K562 (cell line): ENCODE measurements around the gene CRTAP. TPM values are rescaled to one million over a fixed set of nuclear protein-coding genes. Genes with fewer than 3 reads are reported as not detected.

Experiments
- ATF2 ChIP-seq: sonication (generic); formaldehyde crosslinking; IDR thresholded peaks from 2 replicates; pipeline ENCODE4 v1.8.1; 2022; ENCODE audit warnings: missing genetic modification reagents
- CCNT2 ChIP-seq: IDR thresholded peaks from 2 replicates; pipeline ENCODE4 v1.6.1; 2011; ENCODE audit warnings: borderline replicate concordance, low read depth, mild to moderate bottlenecking, moderate library complexity, mixed read lengths, low read length; ENCODE audit not compliant: insufficient read length; ENCODE audit errors: extremely low read depth
- CEBPB ChIP-seq: fragments of 450-650 bp; IDR thresholded peaks from 2 replicates; pipeline ENCODE4 v1.6.1; 2016; ENCODE audit warnings: missing genetic modification characterization, missing compliant biosample characterization
- ELF4 ChIP-seq: fragments of 450-650 bp; formaldehyde crosslinking; IDR thresholded peaks from 2 replicates; pipeline ENCODE4 v1.4.0; 2022; ENCODE audit warnings: missing genetic modification characterization
- PRDM10 ChIP-seq: fragments of 450-650 bp; IDR thresholded peaks from 2 replicates; pipeline ENCODE4 v1.6.1; 2018; ENCODE audit not compliant: partially characterized antibody
- SMARCA4 ChIP-seq: fragments of 450-650 bp; IDR thresholded peaks from 2 replicates; pipeline ENCODE4 v1.6.1; 2016
- ZC3H8 ChIP-seq: fragments of 450-650 bp; IDR thresholded peaks from 2 replicates; pipeline ENCODE4 v1.6.1; 2017
- ZNF740 ChIP-seq, 3 experiments: fragments of 200-800 bp in 1 of 3; sonication (Bioruptor generic) in 1 of 3; sonication (generic) in 1 of 3; formaldehyde crosslinking in 1 of 3; IDR thresholded peaks; 2 replicates each; pipeline versions ENCODE4 v1.6.1 to v1.8.0; 2016 to 2022; ENCODE audit warnings: mild to moderate bottlenecking in 2 of 3, missing compliant biosample characterization in 2 of 3, missing genetic modification characterization in 2 of 3, missing genetic modification reagents in 1 of 3
- ZNF79 ChIP-seq: fragments of 250-450 bp; sonication (Bioruptor Pico); IDR thresholded peaks from 2 replicates; pipeline ENCODE4 v1.4.0; 2020; ENCODE audit warnings: low read depth, mild to moderate bottlenecking, moderate library complexity
- polyA plus RNA-seq, 8 experiments: library from polyadenylated mRNA; depleted of rRNA in 4 of 8; stranded (reverse) in 5 of 8; unstranded in 3 of 8; fragments of >200 nt; fragmentation: Nextera tagmentation in 2 of 8; fragmentation: Illumina TruSeq in 1 of 8; extraction: Ambion mirVana in 2 of 8; extraction: Trizol in 1 of 8; gene quantifications; 2 replicates each; pipeline versions ENCODE4 v1.2.1 to v1.2.3, GENCODE V29; 2011 to 2014; ENCODE audit warnings: inconsistent platforms in 1 of 8, missing spikeins in 1 of 8
- total RNA-seq, 7 experiments: library from RNA; depleted of rRNA in 6 of 7; stranded (reverse); fragments of >200 nt in 6 of 7; fragmentation: Illumina TruSeq in 2 of 7; extraction: Trizol in 2 of 7; gene quantifications; 2 replicates each; pipeline versions ENCODE4 v1.2.1 to v1.2.3, GENCODE V29; 2011 to 2021; ENCODE audit warnings: low replicate concordance in 1 of 7
- TF ChIP-seq, protein P1 (sequence below), 2 experiments: fragments of 450-650 bp in 1 of 2; sonication (generic) in 1 of 2; formaldehyde crosslinking in 1 of 2; IDR thresholded peaks; 2 replicates each; pipeline versions ENCODE4 v1.7.1 to v1.9.0; 2016 to 2022; ENCODE audit warnings: inconsistent platforms in 1 of 2, mild to moderate bottlenecking in 1 of 2, missing genetic modification reagents in 1 of 2

CRTAP gene
- total and polyA plus RNA-seq, 9 of the 15 experiments (the other 6 are each of a cell fraction or from before 2014, with no cell fraction given), result 10.0 to 121 (median 53.0) TPM

- TF ChIP-seq, protein P1, sequence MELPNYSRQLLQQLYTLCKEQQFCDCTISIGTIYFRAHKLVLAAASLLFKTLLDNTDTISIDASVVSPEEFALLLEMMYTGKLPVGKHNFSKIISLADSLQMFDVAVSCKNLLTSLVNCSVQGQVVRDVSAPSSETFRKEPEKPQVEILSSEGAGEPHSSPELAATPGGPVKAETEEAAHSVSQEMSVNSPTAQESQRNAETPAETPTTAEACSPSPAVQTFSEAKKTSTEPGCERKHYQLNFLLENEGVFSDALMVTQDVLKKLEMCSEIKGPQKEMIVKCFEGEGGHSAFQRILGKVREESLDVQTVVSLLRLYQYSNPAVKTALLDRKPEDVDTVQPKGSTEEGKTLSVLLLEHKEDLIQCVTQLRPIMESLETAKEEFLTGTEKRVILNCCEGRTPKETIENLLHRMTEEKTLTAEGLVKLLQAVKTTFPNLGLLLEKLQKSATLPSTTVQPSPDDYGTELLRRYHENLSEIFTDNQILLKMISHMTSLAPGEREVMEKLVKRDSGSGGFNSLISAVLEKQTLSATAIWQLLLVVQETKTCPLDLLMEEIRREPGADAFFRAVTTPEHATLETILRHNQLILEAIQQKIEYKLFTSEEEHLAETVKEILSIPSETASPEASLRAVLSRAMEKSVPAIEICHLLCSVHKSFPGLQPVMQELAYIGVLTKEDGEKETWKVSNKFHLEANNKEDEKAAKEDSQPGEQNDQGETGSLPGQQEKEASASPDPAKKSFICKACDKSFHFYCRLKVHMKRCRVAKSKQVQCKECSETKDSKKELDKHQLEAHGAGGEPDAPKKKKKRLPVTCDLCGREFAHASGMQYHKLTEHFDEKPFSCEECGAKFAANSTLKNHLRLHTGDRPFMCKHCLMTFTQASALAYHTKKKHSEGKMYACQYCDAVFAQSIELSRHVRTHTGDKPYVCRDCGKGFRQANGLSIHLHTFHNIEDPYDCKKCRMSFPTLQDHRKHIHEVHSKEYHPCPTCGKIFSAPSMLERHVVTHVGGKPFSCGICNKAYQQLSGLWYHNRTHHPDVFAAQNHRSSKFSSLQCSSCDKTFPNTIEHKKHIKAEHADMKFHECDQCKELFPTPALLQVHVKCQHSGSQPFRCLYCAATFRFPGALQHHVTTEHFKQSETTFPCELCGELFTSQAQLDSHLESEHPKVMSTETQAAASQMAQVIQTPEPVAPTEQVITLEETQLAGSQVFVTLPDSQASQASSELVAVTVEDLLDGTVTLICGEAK (IDR thresholded peaks at IDR 0.05), result peak; percentile 86
- TF ChIP-seq, protein P1 (CRISPR knock-in tag; IDR thresholded peaks at IDR 0.05), result peak; percentile 83
- TF ChIP-seq ZNF79 (no peak), SMARCA4 (0 out of 2 replicates have a peak, but pooled peaks have one; percentile 16), ZC3H8 (0 out of 2 replicates have a peak, but pooled peaks have one; percentile 24), ELF4 (CRISPR knock-in tag) (0 out of 2 replicates have a peak, but pooled peaks have one; percentile 8), CCNT2 (no peak), PRDM10 (peak; percentile 4), CEBPB (tag) (peak; percentile 70), ZNF740 (CRISPR knock-in tag; IDR thresholded peaks at IDR 0.05) (no peak), ZNF740 (tag; IDR thresholded peaks at IDR 0.05) (peak in 1 of 2 experiments; percentile 41; a peak in 1 of 4 replicates), ATF2 (CRISPR knock-in tag) (no peak)
Measured at GRCh38 chr3:33099701-33100100, 14.1 kb upstream of the CRTAP start (continued).
